Measurements from ENCODE around the gene ACTMAP. TPM values are rescaled to one million over a fixed set of nuclear protein-coding genes. Genes with fewer than 3 reads are reported as not detected.

The ACTMAP gene
- total and polyA plus RNA-seq, 9 of the 15 experiments (the other 6 are each of a cell fraction or from before 2014, with no cell fraction given), result 1.7 to 16.6 (median 4.9) TPM

DNA sequence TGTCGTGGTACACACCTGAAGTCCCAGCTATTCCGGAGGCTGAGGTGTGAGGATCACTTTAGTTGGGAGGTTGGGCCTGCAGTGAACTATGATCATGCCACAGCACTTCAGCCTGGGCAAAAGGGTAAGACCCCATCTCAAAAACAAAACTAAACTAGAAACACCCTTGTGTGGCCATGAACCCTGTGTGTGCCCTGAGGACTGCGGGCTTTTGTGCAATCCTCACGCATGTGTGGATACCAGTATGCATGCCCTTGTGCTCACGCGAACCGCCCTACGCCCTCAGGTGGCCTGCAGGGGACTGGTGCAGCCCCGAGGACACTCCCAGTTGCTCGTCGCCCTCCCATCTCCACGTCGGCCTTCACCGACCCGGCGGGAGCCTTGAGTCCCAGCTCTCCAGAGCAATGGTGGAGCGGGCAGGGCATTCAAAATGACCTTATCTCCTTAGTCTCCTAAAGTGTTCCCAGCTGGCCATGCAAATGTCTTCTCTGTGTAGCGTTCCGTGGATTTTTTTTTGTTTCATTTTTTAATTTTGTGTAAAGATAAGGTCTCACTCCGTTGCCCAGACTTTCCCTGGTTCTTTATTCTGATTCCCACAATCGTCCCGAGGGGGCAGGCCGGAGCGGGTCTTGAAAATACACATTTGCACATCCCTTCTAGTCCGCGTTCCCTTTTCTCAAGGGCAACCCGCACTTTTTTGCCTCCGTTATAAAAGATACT is 47.8 kb upstream of the ACTMAP start (continued):
- TF ChIP-seq, protein P1, sequence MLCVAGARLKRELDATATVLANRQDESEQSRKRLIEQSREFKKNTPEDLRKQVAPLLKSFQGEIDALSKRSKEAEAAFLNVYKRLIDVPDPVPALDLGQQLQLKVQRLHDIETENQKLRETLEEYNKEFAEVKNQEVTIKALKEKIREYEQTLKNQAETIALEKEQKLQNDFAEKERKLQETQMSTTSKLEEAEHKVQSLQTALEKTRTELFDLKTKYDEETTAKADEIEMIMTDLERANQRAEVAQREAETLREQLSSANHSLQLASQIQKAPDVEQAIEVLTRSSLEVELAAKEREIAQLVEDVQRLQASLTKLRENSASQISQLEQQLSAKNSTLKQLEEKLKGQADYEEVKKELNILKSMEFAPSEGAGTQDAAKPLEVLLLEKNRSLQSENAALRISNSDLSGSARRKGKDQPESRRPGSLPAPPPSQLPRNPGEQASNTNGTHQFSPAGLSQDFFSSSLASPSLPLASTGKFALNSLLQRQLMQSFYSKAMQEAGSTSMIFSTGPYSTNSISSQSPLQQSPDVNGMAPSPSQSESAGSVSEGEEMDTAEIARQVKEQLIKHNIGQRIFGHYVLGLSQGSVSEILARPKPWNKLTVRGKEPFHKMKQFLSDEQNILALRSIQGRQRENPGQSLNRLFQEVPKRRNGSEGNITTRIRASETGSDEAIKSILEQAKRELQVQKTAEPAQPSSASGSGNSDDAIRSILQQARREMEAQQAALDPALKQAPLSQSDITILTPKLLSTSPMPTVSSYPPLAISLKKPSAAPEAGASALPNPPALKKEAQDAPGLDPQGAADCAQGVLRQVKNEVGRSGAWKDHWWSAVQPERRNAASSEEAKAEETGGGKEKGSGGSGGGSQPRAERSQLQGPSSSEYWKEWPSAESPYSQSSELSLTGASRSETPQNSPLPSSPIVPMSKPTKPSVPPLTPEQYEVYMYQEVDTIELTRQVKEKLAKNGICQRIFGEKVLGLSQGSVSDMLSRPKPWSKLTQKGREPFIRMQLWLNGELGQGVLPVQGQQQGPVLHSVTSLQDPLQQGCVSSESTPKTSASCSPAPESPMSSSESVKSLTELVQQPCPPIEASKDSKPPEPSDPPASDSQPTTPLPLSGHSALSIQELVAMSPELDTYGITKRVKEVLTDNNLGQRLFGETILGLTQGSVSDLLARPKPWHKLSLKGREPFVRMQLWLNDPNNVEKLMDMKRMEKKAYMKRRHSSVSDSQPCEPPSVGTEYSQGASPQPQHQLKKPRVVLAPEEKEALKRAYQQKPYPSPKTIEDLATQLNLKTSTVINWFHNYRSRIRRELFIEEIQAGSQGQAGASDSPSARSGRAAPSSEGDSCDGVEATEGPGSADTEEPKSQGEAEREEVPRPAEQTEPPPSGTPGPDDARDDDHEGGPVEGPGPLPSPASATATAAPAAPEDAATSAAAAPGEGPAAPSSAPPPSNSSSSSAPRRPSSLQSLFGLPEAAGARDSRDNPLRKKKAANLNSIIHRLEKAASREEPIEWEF (CRISPR knock-in tag; IDR thresholded peaks at IDR 0.05), result no peak
- no peak for TF ChIP-seq PRPF4 (IDR thresholded peaks at IDR 0.05; ENCODE audit: insufficient read depth, low read depth, low read length, poor library complexity, severe bottlenecking)
- no peak for TF ChIP-seq RFX1 (IDR thresholded peaks at IDR 0.05)
- TF ChIP-seq ZKSCAN3 (CRISPR knock-in tag; IDR thresholded peaks at IDR 0.05), result no peak
- TF ChIP-seq MCM2 (IDR thresholded peaks at IDR 0.05; ENCODE audit: low read depth), result no peak
- no peak for TF ChIP-seq MBD2 (IDR thresholded peaks at IDR 0.05; ENCODE audit: borderline replicate concordance, low read depth)
- no peak; the same call in 1 of the 2 replicates for TF ChIP-seq BRD4 (IDR thresholded peaks at IDR 0.05)
- TF ChIP-seq, protein P2, sequence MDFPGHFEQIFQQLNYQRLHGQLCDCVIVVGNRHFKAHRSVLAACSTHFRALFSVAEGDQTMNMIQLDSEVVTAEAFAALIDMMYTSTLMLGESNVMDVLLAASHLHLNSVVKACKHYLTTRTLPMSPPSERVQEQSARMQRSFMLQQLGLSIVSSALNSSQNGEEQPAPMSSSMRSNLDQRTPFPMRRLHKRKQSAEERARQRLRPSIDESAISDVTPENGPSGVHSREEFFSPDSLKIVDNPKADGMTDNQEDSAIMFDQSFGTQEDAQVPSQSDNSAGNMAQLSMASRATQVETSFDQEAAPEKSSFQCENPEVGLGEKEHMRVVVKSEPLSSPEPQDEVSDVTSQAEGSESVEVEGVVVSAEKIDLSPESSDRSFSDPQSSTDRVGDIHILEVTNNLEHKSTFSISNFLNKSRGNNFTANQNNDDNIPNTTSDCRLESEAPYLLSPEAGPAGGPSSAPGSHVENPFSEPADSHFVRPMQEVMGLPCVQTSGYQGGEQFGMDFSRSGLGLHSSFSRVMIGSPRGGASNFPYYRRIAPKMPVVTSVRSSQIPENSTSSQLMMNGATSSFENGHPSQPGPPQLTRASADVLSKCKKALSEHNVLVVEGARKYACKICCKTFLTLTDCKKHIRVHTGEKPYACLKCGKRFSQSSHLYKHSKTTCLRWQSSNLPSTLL (IDR thresholded peaks at IDR 0.05), result no peak
- peak; percentile 48; the same call in 1 of the 2 replicates for TF ChIP-seq PHF8 (IDR thresholded peaks at IDR 0.05; ENCODE audit: borderline replicate concordance, low read length)
- no peak for TF ChIP-seq ZNF316 (IDR thresholded peaks at IDR 0.05)
- no peak for TF ChIP-seq ZNF24 (IDR thresholded peaks at IDR 0.05)
- TF ChIP-seq, protein P3, sequence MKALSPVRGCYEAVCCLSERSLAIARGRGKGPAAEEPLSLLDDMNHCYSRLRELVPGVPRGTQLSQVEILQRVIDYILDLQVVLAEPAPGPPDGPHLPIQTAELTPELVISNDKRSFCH (CRISPR knock-in tag; IDR thresholded peaks at IDR 0.05), result no peak
- TF ChIP-seq, protein P3 (tag; IDR thresholded peaks at IDR 0.05), result peak; percentile 56; the same call in 1 of the 2 replicates
- TF ChIP-seq FUS (optimal IDR thresholded peaks at IDR 0.05; ENCODE audit: low read depth, low read length), result no peak
- peak; percentile 75 for TF ChIP-seq CREM (IDR thresholded peaks at IDR 0.05; ENCODE audit: low read depth)
- no peak for TF ChIP-seq TAF9B (IDR thresholded peaks at IDR 0.05; ENCODE audit: partially characterized antibody)
- peak; percentile 72 for TF ChIP-seq SUPT5H (IDR thresholded peaks at IDR 0.05)
- TF ChIP-seq ERF (CRISPR knock-in tag; IDR thresholded peaks at IDR 0.05), result peak; percentile 17; the same call in 1 of the 2 replicates
- no peak for TF ChIP-seq RFX7 (CRISPR knock-in tag; IDR thresholded peaks at IDR 0.05)
- no peak for TF ChIP-seq ZBTB8A (IDR thresholded peaks at IDR 0.05; ENCODE audit: partially characterized antibody)
- TF ChIP-seq, protein P4, sequence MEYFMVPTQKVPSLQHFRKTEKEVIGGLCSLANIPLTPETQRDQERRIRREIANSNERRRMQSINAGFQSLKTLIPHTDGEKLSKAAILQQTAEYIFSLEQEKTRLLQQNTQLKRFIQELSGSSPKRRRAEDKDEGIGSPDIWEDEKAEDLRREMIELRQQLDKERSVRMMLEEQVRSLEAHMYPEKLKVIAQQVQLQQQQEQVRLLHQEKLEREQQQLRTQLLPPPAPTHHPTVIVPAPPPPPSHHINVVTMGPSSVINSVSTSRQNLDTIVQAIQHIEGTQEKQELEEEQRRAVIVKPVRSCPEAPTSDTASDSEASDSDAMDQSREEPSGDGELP (CRISPR knock-in tag; IDR thresholded peaks at IDR 0.05; ENCODE audit: borderline replicate concordance), result peak; percentile 61; the same call in 1 of the 2 replicates
- TF ChIP-seq PTBP1 (IDR thresholded peaks at IDR 0.05; ENCODE audit: low read depth, low read length), result 0 out of 2 replicates have a peak, but pooled peaks have one; percentile 53
- no peak for TF ChIP-seq BMI1 (IDR thresholded peaks at IDR 0.05; ENCODE audit: low read length)

All from K562 (cell line).